HEK293T (cell line): Measurements from ENCODE around the gene TECTB.

Experiments
- CTCF ChIA-PET: fragments of 350-600 bp; formaldehyde crosslinking; extraction: SDS; loops from one replicate; lab custom pipeline; 2021; ENCODE audit warnings: antibody characterized with exemption, inconsistent platforms; lab: Yijun Ruan, JAX
- POLR2A ChIA-PET: fragments of 350-600 bp; formaldehyde crosslinking; extraction: SDS; loops from one replicate; lab custom pipeline; 2020; ENCODE audit warnings: antibody characterized with exemption, inconsistent platforms; lab: Yijun Ruan, JAX
- DNase-seq: peaks from one replicate; pipeline ENCODE4 v3.0.0; 2012; ENCODE audit warnings: mixed read lengths; ENCODE audit errors: extremely low spot score
- ARNT ChIP-seq: fragments of 450-650 bp; IDR thresholded peaks from 2 replicates; pipeline ENCODE4 v1.6.1; 2017; ENCODE audit warnings: mild to moderate bottlenecking
- BHLHE40 ChIP-seq: fragments of 450-650 bp; IDR thresholded peaks from 2 replicates; pipeline ENCODE4 v1.6.1; 2016; ENCODE audit warnings: mild to moderate bottlenecking, moderate library complexity, borderline replicate concordance
- CTBP1 ChIP-seq: fragments of 450-650 bp; IDR thresholded peaks from 2 replicates; pipeline ENCODE4 v1.6.1; 2016; ENCODE audit warnings: borderline replicate concordance
- ELF4 ChIP-seq: fragments of 450-650 bp; IDR thresholded peaks from 2 replicates; pipeline ENCODE4 v1.6.1; 2017; ENCODE audit warnings: antibody characterized with exemption
- FOXA1 ChIP-seq: fragments of 450-650 bp; IDR thresholded peaks from 2 replicates; pipeline ENCODE4 v1.6.1; 2016; ENCODE audit warnings: mild to moderate bottlenecking
- FOXK2 ChIP-seq: fragments of 450-650 bp; IDR thresholded peaks from 2 replicates; pipeline ENCODE4 v1.6.1; 2016; ENCODE audit warnings: mild to moderate bottlenecking
- FOXM1 ChIP-seq: fragments of 450-650 bp; IDR thresholded peaks from 2 replicates; pipeline ENCODE4 v1.6.1; 2017; ENCODE audit warnings: mild to moderate bottlenecking, borderline replicate concordance
- HDGF ChIP-seq: fragments of 450-650 bp; IDR thresholded peaks from 2 replicates; pipeline ENCODE4 v1.6.1; 2017; ENCODE audit warnings: antibody characterized with exemption, borderline replicate concordance
- L3MBTL2 ChIP-seq: fragments of 450-650 bp; conservative IDR thresholded peaks from 2 replicates; pipeline ENCODE4 v1.6.1; 2016; ENCODE audit warnings: mild to moderate bottlenecking
- LEF1 ChIP-seq: fragments of 450-650 bp; IDR thresholded peaks from 2 replicates; pipeline ENCODE4 v1.6.1; 2017; ENCODE audit warnings: mild to moderate bottlenecking, borderline replicate concordance
- NFRKB ChIP-seq: fragments of 450-650 bp; IDR thresholded peaks from 2 replicates; pipeline ENCODE4 v1.6.1; 2016; ENCODE audit warnings: mild to moderate bottlenecking, moderate library complexity
- SP1 ChIP-seq: fragments of 450-650 bp; IDR thresholded peaks from 2 replicates; pipeline ENCODE4 v1.6.1; 2017
- SUZ12 ChIP-seq: fragments of 450-650 bp; IDR thresholded peaks from 2 replicates; pipeline ENCODE4 v1.6.1; 2016; ENCODE audit warnings: mild to moderate bottlenecking
- TARDBP ChIP-seq: fragments of 450-650 bp; IDR thresholded peaks from 2 replicates; pipeline ENCODE4 v1.6.1; 2016
- ZNF384 ChIP-seq: fragments of 450-650 bp; IDR thresholded peaks from 2 replicates; pipeline ENCODE4 v1.6.1; 2016
- TF ChIP-seq, protein P1 (sequence below): fragments of 450-650 bp; IDR thresholded peaks from 2 replicates; pipeline ENCODE4 v1.6.1; 2016

Gene TECTB

DNA sequence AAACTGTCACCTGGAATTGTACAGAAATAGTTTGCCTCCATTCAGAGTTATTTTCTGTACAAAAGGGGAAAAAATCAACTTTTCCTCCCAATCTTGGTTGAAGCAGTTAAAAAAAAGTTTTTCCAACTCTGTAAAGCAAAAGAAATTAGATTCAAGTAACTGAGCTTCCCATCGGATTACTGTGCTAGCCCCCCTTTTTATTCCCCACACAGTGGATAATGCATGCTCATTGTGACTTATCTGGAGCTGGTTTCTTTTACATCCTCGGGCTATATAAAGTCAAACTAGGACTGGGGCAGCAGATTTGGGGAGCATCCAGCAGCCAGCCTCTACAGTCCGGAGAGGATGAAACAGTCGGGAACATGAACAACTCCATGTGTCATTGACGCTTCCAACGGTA, at the start of gene TECTB:
Gene TECTB, plus strand, starts transcription at position 301 of the 400 bp plus-strand sequence. CDS start 335 bp downstream, outside the sequence.
- ChIA-PET POLR2A (no interaction called here), CTCF (no interaction called here)
- no peak for DNase-seq
- TF ChIP-seq ARNT = no peak
- TF ChIP-seq SUZ12 = no peak
- TF ChIP-seq BHLHE40 = no peak
- no peak for TF ChIP-seq NFRKB
- TF ChIP-seq LEF1 = no peak
- no peak for TF ChIP-seq L3MBTL2
- TF ChIP-seq ELF4 = no peak
- TF ChIP-seq SP1 = no peak
- no peak for TF ChIP-seq TARDBP
- no peak for TF ChIP-seq FOXA1
- TF ChIP-seq, protein P1, sequence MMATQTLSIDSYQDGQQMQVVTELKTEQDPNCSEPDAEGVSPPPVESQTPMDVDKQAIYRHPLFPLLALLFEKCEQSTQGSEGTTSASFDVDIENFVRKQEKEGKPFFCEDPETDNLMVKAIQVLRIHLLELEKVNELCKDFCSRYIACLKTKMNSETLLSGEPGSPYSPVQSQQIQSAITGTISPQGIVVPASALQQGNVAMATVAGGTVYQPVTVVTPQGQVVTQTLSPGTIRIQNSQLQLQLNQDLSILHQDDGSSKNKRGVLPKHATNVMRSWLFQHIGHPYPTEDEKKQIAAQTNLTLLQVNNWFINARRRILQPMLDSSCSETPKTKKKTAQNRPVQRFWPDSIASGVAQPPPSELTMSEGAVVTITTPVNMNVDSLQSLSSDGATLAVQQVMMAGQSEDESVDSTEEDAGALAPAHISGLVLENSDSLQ = no peak
- TF ChIP-seq CTBP1 = no peak
- no peak for TF ChIP-seq HDGF
- no peak for TF ChIP-seq FOXM1
- no peak for TF ChIP-seq ZNF384

DNA sequence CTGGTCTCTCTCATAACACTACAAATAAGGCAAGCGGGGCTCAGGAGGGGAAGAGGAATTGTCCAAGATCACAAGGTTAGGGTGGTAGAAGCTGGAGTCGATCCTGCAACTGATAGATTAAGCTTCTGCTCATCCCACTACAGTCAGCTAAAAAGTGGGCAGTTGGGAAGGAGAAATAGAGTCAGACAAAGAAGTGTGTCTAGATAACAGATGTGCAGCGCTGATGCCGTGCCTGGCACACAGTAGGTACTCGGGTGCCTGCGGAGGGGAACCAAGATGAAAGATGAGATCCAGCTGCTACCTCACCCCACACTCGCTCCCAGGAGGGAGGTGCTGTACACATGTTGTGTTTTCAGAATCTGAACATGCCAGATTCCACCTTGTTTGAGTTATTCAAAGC, 48.1 kb upstream of the TECTB start:
- no peak for DNase-seq
- POLR2A ChIA-PET = no interaction called here
- TF ChIP-seq LEF1 = no peak
- TF ChIP-seq NFRKB = no peak
- TF ChIP-seq FOXM1 = no peak
- no peak for TF ChIP-seq SP1
- no peak for TF ChIP-seq CTBP1
- TF ChIP-seq, protein P1 = no peak
- TF ChIP-seq SUZ12 = no peak
- TF ChIP-seq L3MBTL2 = no peak
- no peak for TF ChIP-seq BHLHE40
- no peak for TF ChIP-seq ELF4
- TF ChIP-seq TARDBP = no peak
- TF ChIP-seq ARNT = no peak
- TF ChIP-seq FOXK2 = no peak
- no peak for TF ChIP-seq HDGF
- TF ChIP-seq ZNF384 = no peak
- no peak for TF ChIP-seq FOXA1
- CTCF ChIA-PET = no interaction called here

GRCh38 chr10:112235920-112236319, 47.3 kb upstream of the TECTB start:
- POLR2A ChIA-PET = no interaction called here
- no peak for TF ChIP-seq L3MBTL2
- no peak for TF ChIP-seq BHLHE40
- TF ChIP-seq LEF1 = no peak
- TF ChIP-seq HDGF = no peak
- TF ChIP-seq SUZ12 = no peak
- TF ChIP-seq FOXM1 = no peak
- no peak for DNase-seq
- CTCF ChIA-PET = no interaction called here

GRCh38 chr10:112236486-112236885, 46.7 kb upstream of the TECTB start:
- CTCF ChIA-PET = no interaction called here
- TF ChIP-seq BHLHE40 (no peak), L3MBTL2 (no peak), TARDBP (no peak)
- POLR2A ChIA-PET = no interaction called here
- DNase-seq = no peak

GRCh38 chr10:112239347-112239746, 43.9 kb upstream of the TECTB start:
- ChIA-PET POLR2A (no interaction called here), CTCF (no interaction called here)
- TF ChIP-seq FOXA1 = no peak
- TF ChIP-seq SUZ12 = no peak
- TF ChIP-seq, protein P1 = no peak
- TF ChIP-seq TARDBP = no peak
- no peak for TF ChIP-seq LEF1
- TF ChIP-seq ELF4 = no peak
- TF ChIP-seq BHLHE40 = no peak
- TF ChIP-seq CTBP1 = no peak
- TF ChIP-seq L3MBTL2 = no peak
- TF ChIP-seq ARNT = no peak
- TF ChIP-seq SP1 = no peak
- no peak for TF ChIP-seq FOXM1
- no peak for TF ChIP-seq ZNF384
- no peak for TF ChIP-seq FOXK2
- TF ChIP-seq HDGF = no peak
- TF ChIP-seq NFRKB = no peak
- no peak for DNase-seq

DNA sequence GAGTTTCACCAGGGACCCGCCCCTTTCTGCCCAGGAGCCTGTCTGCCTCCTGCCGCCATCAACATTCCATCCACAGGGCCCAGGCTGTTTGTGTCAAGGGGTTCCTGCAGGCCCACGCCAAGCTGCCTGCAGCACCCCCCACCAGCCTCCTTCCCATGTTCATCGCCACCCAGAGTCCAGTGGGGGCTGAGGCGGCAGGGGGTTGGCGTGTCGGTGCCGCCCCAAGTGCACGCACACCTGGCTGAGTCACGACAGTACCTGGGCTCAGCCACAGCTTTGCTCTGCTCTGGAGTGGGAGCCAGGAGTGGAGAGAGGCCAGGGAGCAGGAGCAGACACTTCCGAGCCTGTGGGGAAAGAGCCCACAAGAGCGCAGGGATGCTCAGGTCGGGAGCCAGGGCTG, 42.8 kb upstream of the TECTB start:
- TF ChIP-seq LEF1 = no peak
- TF ChIP-seq ELF4 = no peak
- POLR2A ChIA-PET = no interaction called here
- CTCF ChIA-PET = no interaction called here
- DNase-seq = no peak
